RWPE1 (cell line): ENCODE data around the gene GATA3.

ENCODE experiments used
- CTCF ChIA-PET: fragments of 350-600 bp; sonication (Branson Sonifier 250); formaldehyde crosslinking; extraction: SDS; loops from one replicate; lab custom pipeline; 2021; lab: Yijun Ruan, JAX
- POLR2A ChIA-PET: fragments of 400-600 bp; formaldehyde crosslinking; extraction: SDS; loops from one replicate; lab custom pipeline; 2020; ENCODE audit warnings: antibody characterized with exemption; ENCODE audit not compliant: low non-redundant PET; lab: Yijun Ruan, JAX
- DNase-seq: peaks from one replicate; pipeline ENCODE4 v3.0.0; 2012; ENCODE audit warnings: low spot score
- H3K27ac ChIP-seq: fragments of 450-650 bp; 2 replicates; pipeline ENCODE4 v1.5.1; 2017
- TF ChIP-seq, protein P1 (sequence below): fragments of 450-650 bp; conservative IDR thresholded peaks from 2 replicates; pipeline ENCODE4 v1.5.1; 2017; ENCODE audit warnings: low read depth, mild to moderate bottlenecking

Gene GATA3

DNA sequence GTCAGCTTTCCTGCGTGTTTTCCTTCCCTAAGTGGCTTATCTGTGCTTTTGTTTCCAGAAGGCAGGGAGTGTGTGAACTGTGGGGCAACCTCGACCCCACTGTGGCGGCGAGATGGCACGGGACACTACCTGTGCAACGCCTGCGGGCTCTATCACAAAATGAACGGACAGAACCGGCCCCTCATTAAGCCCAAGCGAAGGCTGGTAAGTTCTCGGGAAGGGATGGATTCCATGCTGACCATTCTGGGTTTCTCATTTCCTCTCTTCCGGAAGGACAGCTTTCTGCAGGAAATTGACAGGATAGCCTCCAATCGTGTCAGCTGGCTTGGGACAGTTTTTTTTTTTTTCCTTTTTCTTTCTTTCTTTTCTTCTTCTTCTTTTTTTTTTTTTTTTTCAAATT lies 9.4 kb downstream of the GATA3 start:
- TF ChIP-seq, protein P1, sequence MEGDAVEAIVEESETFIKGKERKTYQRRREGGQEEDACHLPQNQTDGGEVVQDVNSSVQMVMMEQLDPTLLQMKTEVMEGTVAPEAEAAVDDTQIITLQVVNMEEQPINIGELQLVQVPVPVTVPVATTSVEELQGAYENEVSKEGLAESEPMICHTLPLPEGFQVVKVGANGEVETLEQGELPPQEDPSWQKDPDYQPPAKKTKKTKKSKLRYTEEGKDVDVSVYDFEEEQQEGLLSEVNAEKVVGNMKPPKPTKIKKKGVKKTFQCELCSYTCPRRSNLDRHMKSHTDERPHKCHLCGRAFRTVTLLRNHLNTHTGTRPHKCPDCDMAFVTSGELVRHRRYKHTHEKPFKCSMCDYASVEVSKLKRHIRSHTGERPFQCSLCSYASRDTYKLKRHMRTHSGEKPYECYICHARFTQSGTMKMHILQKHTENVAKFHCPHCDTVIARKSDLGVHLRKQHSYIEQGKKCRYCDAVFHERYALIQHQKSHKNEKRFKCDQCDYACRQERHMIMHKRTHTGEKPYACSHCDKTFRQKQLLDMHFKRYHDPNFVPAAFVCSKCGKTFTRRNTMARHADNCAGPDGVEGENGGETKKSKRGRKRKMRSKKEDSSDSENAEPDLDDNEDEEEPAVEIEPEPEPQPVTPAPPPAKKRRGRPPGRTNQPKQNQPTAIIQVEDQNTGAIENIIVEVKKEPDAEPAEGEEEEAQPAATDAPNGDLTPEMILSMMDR, result no peak
- CTCF ChIA-PET, result interaction anchor here (0.7 kb wide), 1 partner anchor 346 kb away, joined by 4 read pairs; no protein-coding TSS in a partner anchor
- POLR2A ChIA-PET, result no interaction called here

DNA sequence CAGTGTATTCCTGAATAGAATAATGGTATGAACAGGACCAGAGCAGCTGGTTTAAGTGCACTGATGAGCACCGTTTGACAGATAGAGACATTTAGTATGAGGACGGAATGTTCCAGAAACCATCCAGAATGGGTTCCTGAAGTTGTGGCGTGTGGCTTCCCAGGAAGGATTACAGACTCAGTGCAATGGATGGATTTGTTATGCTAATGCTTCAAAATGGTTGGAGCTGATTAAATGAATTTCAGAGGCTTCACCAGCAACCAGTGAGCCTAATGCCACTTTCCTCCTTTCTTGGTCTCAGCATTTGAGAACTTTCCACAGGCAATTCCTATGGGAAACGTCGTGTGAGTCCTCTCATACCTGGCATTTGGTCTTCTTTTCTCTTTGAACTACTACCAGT lies 9.9 kb downstream of the GATA3 start:
- TF ChIP-seq, protein P1, result no peak
- DNase-seq, result no peak
- no peak overlapping the region for H3K27ac ChIP-seq
- POLR2A ChIA-PET, result no interaction called here
- CTCF ChIA-PET, result no interaction called here

More for the DNA sequence above, 9.4 kb downstream of the GATA3 start:
- H3K27ac ChIP-seq, result no peak overlapping the region
- DNase-seq, result no peak

DNA sequence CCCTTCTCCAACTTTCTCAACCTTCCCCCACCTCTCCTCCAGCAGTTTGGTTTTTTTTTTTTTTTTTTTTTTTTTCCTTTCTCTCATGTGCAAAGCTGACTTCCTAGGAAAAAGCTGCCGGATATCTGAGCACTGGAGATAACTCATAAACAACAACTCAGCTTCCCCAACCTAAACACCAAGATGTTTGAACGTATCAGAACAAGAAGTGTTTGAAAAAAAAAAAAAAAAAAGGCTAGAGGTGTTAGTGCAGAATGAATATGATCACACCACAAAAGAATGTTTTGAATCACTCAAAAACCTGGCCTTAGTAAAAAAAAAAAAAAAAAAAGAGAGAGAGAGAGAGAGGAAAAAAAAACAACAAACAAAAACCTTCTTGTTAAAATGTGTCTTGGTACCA lies 11.2 kb downstream of the GATA3 start:
- CTCF ChIA-PET, result interaction anchor here (0.6 kb wide), 1 partner anchor 571 kb away, joined by 4 read pairs; no protein-coding TSS in a partner anchor

DNA sequence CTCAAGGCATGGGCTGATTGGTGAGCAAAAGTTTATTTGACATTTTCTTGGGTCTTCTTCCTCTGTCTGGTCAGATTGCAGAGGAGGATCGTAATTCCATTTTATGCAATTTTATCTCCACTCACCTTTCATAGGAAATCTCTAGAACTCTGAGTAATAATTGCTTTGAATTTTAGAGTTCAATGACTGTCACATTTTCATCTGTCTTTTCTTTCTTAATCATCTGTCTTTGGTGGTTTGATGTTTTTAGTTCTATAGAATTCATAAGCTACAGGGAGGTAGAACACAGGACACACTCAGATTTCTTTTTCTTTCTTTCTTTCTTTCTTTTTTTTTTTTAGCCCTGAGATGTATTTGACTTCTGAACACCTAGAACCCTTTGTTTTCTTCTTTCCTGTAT lies 11.6 kb downstream of the GATA3 start:
- ChIA-PET CTCF (interaction anchor here (0.7 to 1.1 kb wide), 2 partner anchors 10 to 471 kb away, joined by 3 to 4 read pairs; no protein-coding TSS in a partner anchor), POLR2A (no interaction called here)
- no peak for DNase-seq
- H3K27ac ChIP-seq, result no peak overlapping the region
- TF ChIP-seq, protein P1, result no peak

More for the DNA sequence above, 11.2 kb downstream of the GATA3 start:
- peak; percentile 58 for DNase-seq
- TF ChIP-seq, protein P1, result no peak
- H3K27ac ChIP-seq, result no peak overlapping the region
- POLR2A ChIA-PET, result no interaction called here

DNA sequence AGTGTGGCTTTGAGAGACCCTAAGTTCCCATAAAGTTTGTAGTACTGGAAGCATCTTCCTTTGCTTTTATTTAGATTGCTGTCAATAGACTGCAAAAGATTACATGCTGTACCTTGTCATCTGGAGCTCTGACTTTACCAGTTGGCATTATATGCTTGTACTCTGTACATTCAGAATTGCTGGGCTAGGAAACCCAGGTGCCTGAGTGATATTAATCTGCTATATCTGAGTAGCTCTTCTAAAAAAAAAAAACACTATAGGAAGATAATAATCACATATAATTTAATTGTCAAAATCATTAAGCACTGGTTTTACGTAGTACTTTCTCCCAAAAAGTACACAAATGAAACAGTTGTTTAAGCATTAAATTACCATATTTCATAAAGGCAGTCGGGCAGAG lies 12.3 kb downstream of the GATA3 start:
- TF ChIP-seq, protein P1, result no peak
- CTCF ChIA-PET, result interaction anchor here (0.7 to 1.1 kb wide), 2 partner anchors 9 to 470 kb away, joined by 3 to 4 read pairs; no protein-coding TSS in a partner anchor
- no peak overlapping the region for H3K27ac ChIP-seq
- POLR2A ChIA-PET, result no interaction called here
- no peak for DNase-seq

DNA sequence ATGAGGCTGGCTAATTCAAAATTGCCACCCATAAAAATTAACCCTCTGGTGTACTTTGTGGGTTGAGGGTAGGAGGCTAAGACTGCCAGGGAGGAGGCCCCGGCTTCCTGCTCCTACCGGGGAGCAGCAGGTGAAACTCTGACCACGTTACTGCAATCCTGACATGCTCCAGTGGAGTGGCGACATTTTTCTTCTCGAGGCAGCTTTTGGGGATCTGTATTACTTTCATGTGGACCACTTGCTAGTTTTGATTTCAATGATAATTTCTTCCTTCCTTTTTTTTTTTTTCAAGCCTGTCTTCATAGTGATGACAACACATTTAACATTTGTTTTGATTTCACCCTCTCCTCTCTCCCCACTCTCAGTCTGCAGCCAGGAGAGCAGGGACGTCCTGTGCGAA lies 14.6 kb downstream of the GATA3 start:
- DNase-seq, result no peak
- ChIA-PET CTCF (interaction anchor here (0.6 kb wide), 2 partner anchors 236 to 893 kb away, joined by 3 to 8 read pairs; no protein-coding TSS in a partner anchor), POLR2A (no interaction called here)
- TF ChIP-seq, protein P1, result no peak
- no peak overlapping the region for H3K27ac ChIP-seq
